MM.1S (cell line): Measurements from ENCODE around the gene PNPLA3.

ENCODE experiments used
- DNase-seq: peaks from one replicate; pipeline ENCODE4 v3.0.0-alpha.2; 2015
- H2AFZ ChIP-seq: fragments of 300-600 bp; sonication (generic); 2 replicates; pipeline ENCODE4 v1.6.0; 2016; ENCODE audit warnings: antibody characterized with exemption, low read length
- H3F3A ChIP-seq: fragments of 300-600 bp; sonication (generic); 2 replicates; pipeline ENCODE4 v1.6.1; 2016; ENCODE audit warnings: mild to moderate bottlenecking, antibody characterized with exemption, low read length, moderate library complexity, mixed read lengths; ENCODE audit not compliant: insufficient read depth
- H3K27ac ChIP-seq: fragments of 300-600 bp; sonication (generic); 2 replicates; pipeline ENCODE4 v1.5.1; 2016; ENCODE audit warnings: mild to moderate bottlenecking, low read length
- H3K27me3 ChIP-seq: fragments of 300-600 bp; sonication (generic); replicated peaks from 2 replicates; pipeline ENCODE4 v1.6.0; 2016; ENCODE audit warnings: low read length; ENCODE audit not compliant: insufficient read depth
- H3K36me3 ChIP-seq: fragments of 300-600 bp; sonication (generic); replicated peaks from 2 replicates; pipeline ENCODE4 v1.6.1; 2016; ENCODE audit warnings: mild to moderate bottlenecking, low read length, mixed read lengths; ENCODE audit not compliant: insufficient read depth
- H3K4me1 ChIP-seq: fragments of 300-600 bp; sonication (generic); 2 replicates; pipeline ENCODE4 v1.6.1; 2016; ENCODE audit warnings: low read length, mixed read lengths
- H3K4me2 ChIP-seq: fragments of 300-600 bp; sonication (generic); 2 replicates; pipeline ENCODE4 v1.6.0; 2016; ENCODE audit warnings: low read depth, low read length
- H3K4me3 ChIP-seq: fragments of 300-600 bp; sonication (generic); 2 replicates; pipeline ENCODE4 v1.5.1; 2016; ENCODE audit warnings: low read length, mixed read lengths
- H3K79me2 ChIP-seq: fragments of 300-600 bp; sonication (generic); 2 replicates; pipeline ENCODE4 v1.6.1; 2016; ENCODE audit warnings: mixed run types, low read length, mixed read lengths
- H3K9ac ChIP-seq: fragments of 300-600 bp; sonication (generic); 2 replicates; pipeline ENCODE4 v1.6.1; 2016; ENCODE audit warnings: low read length, mixed read lengths
- H3K9me2 ChIP-seq: fragments of 300-600 bp; sonication (generic); replicated peaks from 2 replicates; pipeline ENCODE4 v1.6.1; 2016; ENCODE audit warnings: mild to moderate bottlenecking, low read length, mixed read lengths; ENCODE audit not compliant: insufficient read depth
- H3K9me3 ChIP-seq: fragments of 300-600 bp; sonication (generic); replicated peaks from 2 replicates; pipeline ENCODE4 v1.6.1; 2016; ENCODE audit warnings: mild to moderate bottlenecking, low read length, mixed read lengths; ENCODE audit not compliant: insufficient read depth
- H4K20me1 ChIP-seq: fragments of 300-600 bp; sonication (generic); 2 replicates; pipeline ENCODE4 v1.6.1; 2016; ENCODE audit warnings: mild to moderate bottlenecking, low read length, moderate library complexity, mixed read lengths; ENCODE audit not compliant: insufficient read depth
- CTCF ChIP-seq: fragments of 300-600 bp; sonication (generic); IDR thresholded peaks from 2 replicates; pipeline ENCODE4 v1.5.1; 2016; ENCODE audit warnings: antibody characterized with exemption, low read length, mixed read lengths
- EZH2 ChIP-seq: fragments of 300-600 bp; sonication (generic); optimal IDR thresholded peaks from 2 replicates; pipeline ENCODE3; 2017; ENCODE audit warnings: low read depth, mild to moderate bottlenecking, antibody characterized with exemption, low read length, mixed read lengths
- EZH2phosphoT487 ChIP-seq: fragments of 300-600 bp; sonication (generic); IDR thresholded peaks from 2 replicates; pipeline ENCODE4 v1.6.1; 2018; ENCODE audit warnings: antibody characterized with exemption, low read length

PNPLA3 gene

GRCh38 chr22:43928908-43929307 is 5.3 kb downstream of the PNPLA3 start:
- H3K36me3 ChIP-seq: no peaks in the 10 kb centered on the region

GRCh38 chr22:43931771-43932170 is 8.2 kb downstream of the PNPLA3 start:
- Histone ChIP-seq H3K9ac (no peak overlapping the region), H3K27ac (no peak overlapping the region), H4K20me1 (no peaks in the 10 kb centered on the region), H2AFZ (no peak overlapping the region), H3K4me1 (no peaks in the 10 kb centered on the region), H3F3A (no peaks in the 10 kb centered on the region), H3K4me3 (no peak overlapping the region), H3K4me2 (no peak overlapping the region), H3K9me2 (no peaks in the 10 kb centered on the region), H3K27me3 (peaks cover 96% of the 10 kb centered on the region), H3K79me2 (no peaks in the 10 kb centered on the region), H3K9me3 (no peaks in the 10 kb centered on the region), H3K36me3 (no peaks in the 10 kb centered on the region)
- TF ChIP-seq CTCF (no peak), EZH2phosphoT487 (no peak)
- no peak for DNase-seq

More at GRCh38 chr22:43928908-43929307, 5.3 kb downstream of the PNPLA3 start:
- no peaks in the 10 kb centered on the region for H3F3A ChIP-seq
- no peak overlapping the region for H3K4me2 ChIP-seq
- H3K4me1 ChIP-seq: no peaks in the 10 kb centered on the region
- TF ChIP-seq EZH2phosphoT487: no peak
- TF ChIP-seq EZH2: no peak
- TF ChIP-seq CTCF: no peak
- no peak overlapping the region for H3K27ac ChIP-seq
- H3K79me2 ChIP-seq: no peaks in the 10 kb centered on the region
- no peaks in the 10 kb centered on the region for H3K9me3 ChIP-seq
- no peak overlapping the region for H3K4me3 ChIP-seq
- DNase-seq: no peak
- H3K27me3 ChIP-seq: peaks cover 92% of the 10 kb centered on the region
- no peaks in the 10 kb centered on the region for H4K20me1 ChIP-seq
- no peak overlapping the region for H2AFZ ChIP-seq
- no peaks in the 10 kb centered on the region for H3K9me2 ChIP-seq
- no peak overlapping the region for H3K9ac ChIP-seq

GRCh38 chr22:43941449-43941848 is 17.8 kb downstream of the PNPLA3 start:
- Histone ChIP-seq H3K9ac (no peak overlapping the region), H3K4me3 (no peak overlapping the region), H3K79me2 (no peaks in the 10 kb centered on the region), H2AFZ (no peak overlapping the region), H3K9me2 (no peaks in the 10 kb centered on the region), H3K27me3 (peaks cover 92% of the 10 kb centered on the region), H3F3A (no peaks in the 10 kb centered on the region), H3K4me1 (no peaks in the 10 kb centered on the region), H3K36me3 (no peaks in the 10 kb centered on the region), H4K20me1 (no peaks in the 10 kb centered on the region), H3K9me3 (no peaks in the 10 kb centered on the region), H3K27ac (no peak overlapping the region), H3K4me2 (no peak overlapping the region)
- DNase-seq: no peak
- no peak for TF ChIP-seq CTCF
- no peak for TF ChIP-seq EZH2
- no peak for TF ChIP-seq EZH2phosphoT487
